HG03103 (cell line): ENCODE results near the gene ST3GAL4.

Source experiments
- ATAC-seq: cut with Tn5 transposase; IDR thresholded peaks from one replicate; pipeline ENCODE4 v1.9.1; 2021; ENCODE audit warnings: low read depth; ENCODE audit not compliant: unreplicated experiment

ST3GAL4 gene

GRCh38 chr11:126437731-126438130 is 82.2 kb downstream of the ST3GAL4 start:
- no peak for ATAC-seq

- ATAC-seq: no peak
These were observed 82.8 kb downstream of the ST3GAL4 start for GRCh38 chr11:126438272-126438671.

- no peak for ATAC-seq
These were observed 83.2 kb downstream of the ST3GAL4 start for GRCh38 chr11:126438691-126439090.

- ATAC-seq: no peak
These were observed 84.8 kb downstream of the ST3GAL4 start for GRCh38 chr11:126440276-126440675.

GRCh38 chr11:126440792-126441514 is 85.5 kb downstream of the ST3GAL4 start:
- peak; percentile 71 for ATAC-seq

GRCh38 chr11:126443120-126443519 is 87.6 kb downstream of the ST3GAL4 start:
- ATAC-seq: no peak

- no peak for ATAC-seq
These were observed 88.6 kb downstream of the ST3GAL4 start for GRCh38 chr11:126444072-126444471.

GRCh38 chr11:126446581-126446980 is 91.1 kb downstream of the ST3GAL4 start:
- ATAC-seq: no peak

- ATAC-seq: no peak
These were observed 94.7 kb downstream of the ST3GAL4 start for GRCh38 chr11:126450198-126450597.

- ATAC-seq: no peak
These were observed 95.3 kb downstream of the ST3GAL4 start for GRCh38 chr11:126450806-126451205.

- no peak for ATAC-seq
These were observed 95.8 kb downstream of the ST3GAL4 start for GRCh38 chr11:126451211-126451802.

- no peak for ATAC-seq
These were observed 97.0 kb downstream of the ST3GAL4 start for GRCh38 chr11:126452241-126453101.

- no peak for ATAC-seq
These were observed 100.6 kb downstream of the ST3GAL4 start for GRCh38 chr11:126456089-126456488.

GRCh38 chr11:126456783-126457542 is 101.5 kb downstream of the ST3GAL4 start:
- no peak for ATAC-seq

GRCh38 chr11:126457817-126458216 is 102.3 kb downstream of the ST3GAL4 start:
- no peak for ATAC-seq

GRCh38 chr11:126459691-126460281 is 104.3 kb downstream of the ST3GAL4 start:
- no peak for ATAC-seq

GRCh38 chr11:126460417-126461095 is 105.1 kb downstream of the ST3GAL4 start:
- no peak for ATAC-seq

GRCh38 chr11:126461096-126461440 is 105.6 kb downstream of the ST3GAL4 start:
- no peak for ATAC-seq

- no peak for ATAC-seq
These were observed 106.5 kb downstream of the ST3GAL4 start for GRCh38 chr11:126461996-126462395.

- no peak for ATAC-seq
These were observed 106.9 kb downstream of the ST3GAL4 start for GRCh38 chr11:126462422-126462821.
